H7 (cell line): ENCODE data around the gene OGFRL1. TPM values are rescaled to one million over a fixed set of nuclear protein-coding genes. Genes with fewer than 3 reads are reported as not detected.

ENCODE experiments used
- DNase-seq: peaks from one replicate; pipeline ENCODE4 v3.0.0; 2012
- H3K27me3 ChIP-seq: 2 replicates; pipeline ENCODE4 v1.6.0; 2011; ENCODE audit warnings: mild to moderate bottlenecking, low read length; ENCODE audit not compliant: control insufficient read depth, insufficient read depth
- H3K36me3 ChIP-seq: replicated peaks from 2 replicates; pipeline ENCODE4 v1.5.1; 2011; ENCODE audit warnings: low read length; ENCODE audit not compliant: control insufficient read depth, insufficient read depth
- H3K4me3 ChIP-seq: 2 replicates; pipeline ENCODE4 v1.5.1; 2011; ENCODE audit warnings: low read depth, mild to moderate bottlenecking, control low read depth, low read length, moderate library complexity; ENCODE audit not compliant: insufficient read depth
- total RNA-seq: library from RNA; depleted of rRNA; stranded (reverse); fragments of >200 nt; shearing (Covaris generic); gene quantifications from 2 replicates; pipeline ENCODE4 v1.2.3, GENCODE V29; 2014

The OGFRL1 gene
- total RNA-seq, 1 experiment from 2014 or later = 4.2 TPM

- no peaks in the 10 kb centered on the region for H3K27me3 ChIP-seq
- no peaks in the 10 kb centered on the region for H3K36me3 ChIP-seq
- DNase-seq = no peak
- H3K4me3 ChIP-seq = no peak overlapping the region
These were observed 46.2 kb downstream of the OGFRL1 start for GRCh38 chr6:71334768-71335167.

GRCh38 chr6:71335544-71335943 lies 46.9 kb downstream of the OGFRL1 start:
- Histone ChIP-seq H3K36me3 (no peaks in the 10 kb centered on the region), H3K27me3 (no peaks in the 10 kb centered on the region), H3K4me3 (no peak overlapping the region)
- DNase-seq = peak; percentile 7

- Histone ChIP-seq H3K27me3 (no peaks in the 10 kb centered on the region), H3K36me3 (no peaks in the 10 kb centered on the region), H3K4me3 (no peak overlapping the region)
- DNase-seq = no peak
These were observed 48.3 kb downstream of the OGFRL1 start for GRCh38 chr6:71336901-71337300.

DNA sequence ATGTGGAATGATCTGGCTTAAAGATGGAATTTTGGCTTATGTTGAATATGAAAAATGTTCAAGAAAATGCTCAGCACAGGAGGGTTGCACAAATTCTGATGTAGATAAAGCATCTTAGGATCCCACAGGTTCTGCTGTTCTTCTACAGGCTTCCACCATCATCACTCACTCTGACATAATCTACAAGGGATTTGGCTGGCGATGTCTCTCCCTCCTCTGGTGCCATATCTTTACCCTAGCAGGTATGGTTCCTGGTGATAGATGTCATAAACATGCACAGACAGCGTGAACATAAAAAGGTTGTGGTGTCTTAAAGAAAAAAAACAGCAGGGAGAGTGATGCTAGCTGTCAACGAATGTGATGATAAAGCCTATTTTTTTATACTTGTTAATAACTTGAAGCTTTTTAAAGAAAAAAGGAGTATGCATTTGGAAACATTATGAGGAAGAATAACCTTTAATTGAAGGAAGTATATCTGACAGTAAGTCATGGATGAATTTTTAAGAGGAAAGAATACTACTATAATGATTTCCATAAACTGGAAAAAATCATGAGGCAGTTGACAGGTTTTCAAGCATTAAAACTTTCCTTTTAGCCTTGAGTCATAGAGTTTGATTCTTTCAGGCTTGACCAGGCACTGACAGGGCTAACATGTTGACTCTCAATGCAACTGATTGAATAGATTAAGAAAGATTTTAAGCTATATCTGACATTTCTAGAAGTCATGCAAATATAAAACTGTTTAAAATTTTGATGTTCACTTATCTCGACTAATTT lies 50.1 kb downstream of the OGFRL1 start:
- Histone ChIP-seq H3K27me3 (no peaks in the 10 kb centered on the region), H3K4me3 (no peak overlapping the region), H3K36me3 (no peaks in the 10 kb centered on the region)
- DNase-seq = no peak

DNA sequence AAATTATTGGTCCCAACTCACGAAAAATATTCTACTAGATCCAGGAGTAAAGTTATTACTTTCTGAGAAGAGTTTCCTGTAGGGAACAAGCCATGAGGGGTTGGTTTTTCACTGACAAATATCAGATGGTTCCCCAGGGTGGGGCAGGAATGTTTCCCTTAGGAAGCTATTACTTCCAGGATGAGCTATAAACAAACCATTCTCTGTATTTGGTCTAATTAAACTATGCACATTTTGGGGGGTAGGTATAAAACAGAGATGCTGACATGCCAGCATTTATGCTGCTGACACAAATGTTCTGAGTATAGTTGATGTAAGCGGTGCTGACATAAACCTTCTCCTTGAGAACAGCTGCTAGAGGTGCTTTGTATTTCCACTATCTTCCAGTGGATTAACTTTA lies 54.2 kb downstream of the OGFRL1 start:
- no peaks in the 10 kb centered on the region for H3K36me3 ChIP-seq
- no peak for DNase-seq
- H3K4me3 ChIP-seq = no peak overlapping the region
- no peaks in the 10 kb centered on the region for H3K27me3 ChIP-seq

DNA sequence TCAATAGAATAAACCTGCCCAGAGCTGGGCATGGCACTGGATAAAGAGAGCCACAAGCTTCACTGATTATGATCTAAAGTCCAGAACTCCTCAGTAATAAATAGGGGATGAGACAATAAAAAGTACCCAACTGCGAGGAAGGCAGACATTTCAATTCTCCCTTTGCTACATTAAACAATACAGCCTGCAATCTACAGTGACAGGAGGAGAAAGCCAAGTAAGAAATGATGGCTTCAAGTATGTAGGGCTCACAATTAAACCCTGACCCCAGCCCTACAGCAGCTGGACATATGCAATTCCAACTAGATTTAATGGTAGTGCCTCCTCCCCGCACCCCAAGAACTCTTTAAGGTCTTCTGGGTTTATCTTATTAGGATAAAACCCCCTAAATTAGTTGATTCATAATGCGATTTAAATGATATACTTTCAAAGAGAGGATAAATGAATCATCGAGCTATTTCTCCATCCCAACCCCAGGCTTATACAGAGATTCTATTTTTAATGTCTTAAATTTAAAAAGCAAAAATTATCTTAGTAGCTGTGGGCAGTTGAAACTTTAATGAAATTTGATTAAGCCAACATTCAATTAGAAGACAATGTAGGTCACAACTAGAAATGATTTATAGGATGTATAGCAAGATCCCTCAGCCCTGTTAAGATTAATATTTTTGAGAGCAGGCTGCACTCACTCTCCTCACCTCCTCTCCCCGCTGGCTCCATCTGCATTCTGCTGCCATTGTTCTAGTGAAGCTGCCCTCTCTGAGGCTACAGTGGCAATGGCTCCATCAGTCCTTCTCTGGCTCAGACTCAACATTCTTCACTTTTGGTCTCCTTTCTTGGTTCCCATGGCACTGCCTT lies 57.1 kb downstream of the OGFRL1 start:
- Histone ChIP-seq H3K36me3 (no peaks in the 10 kb centered on the region), H3K4me3 (no peak overlapping the region), H3K27me3 (no peaks in the 10 kb centered on the region)
- DNase-seq = no peak

- DNase-seq = no peak
- Histone ChIP-seq H3K4me3 (no peak overlapping the region), H3K27me3 (no peaks in the 10 kb centered on the region), H3K36me3 (no peaks in the 10 kb centered on the region)
These were observed 57.7 kb downstream of the OGFRL1 start for GRCh38 chr6:71346334-71346694.

DNA sequence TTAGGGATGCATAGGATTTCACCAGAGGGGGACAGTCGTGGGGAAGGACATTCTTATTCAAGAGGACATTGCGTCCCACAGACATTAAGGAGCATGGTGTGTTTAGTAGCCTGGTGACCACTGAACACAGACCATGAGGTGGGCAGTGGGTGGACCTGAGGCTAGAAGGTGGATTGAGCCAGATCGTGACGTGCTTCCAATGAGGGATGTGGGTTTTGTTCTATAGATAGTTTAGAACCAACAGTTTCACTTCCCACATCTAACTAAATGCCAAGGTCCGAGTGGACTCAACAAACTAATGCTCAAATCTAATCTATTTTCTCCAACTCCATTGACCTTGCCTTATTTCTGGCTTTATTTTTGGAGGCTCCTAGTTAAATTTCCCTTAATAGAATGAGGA lies 58.5 kb downstream of the OGFRL1 start:
- Histone ChIP-seq H3K4me3 (no peak overlapping the region), H3K27me3 (no peaks in the 10 kb centered on the region)
- no peak for DNase-seq

DNA sequence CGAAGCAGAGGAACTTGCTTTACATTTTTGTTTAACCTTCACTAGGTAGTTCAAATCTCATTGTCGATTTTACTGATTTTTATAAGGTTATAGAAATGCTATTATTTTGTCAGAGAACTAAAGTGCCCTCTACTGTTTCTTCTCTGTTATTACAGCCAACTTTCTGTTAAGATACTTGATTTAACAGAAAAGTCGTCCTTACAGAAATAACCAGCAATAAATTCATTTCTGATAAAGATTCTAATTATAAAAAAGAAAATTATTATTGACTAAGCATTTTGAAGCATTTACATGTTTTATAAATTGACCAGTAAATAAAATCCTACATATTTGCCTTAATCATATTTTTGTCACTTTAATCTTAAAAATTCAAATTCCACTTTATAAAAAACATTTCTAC lies 60.8 kb downstream of the OGFRL1 start:
- H3K4me3 ChIP-seq = no peak overlapping the region
- no peaks in the 10 kb centered on the region for H3K36me3 ChIP-seq
- no peaks in the 10 kb centered on the region for H3K27me3 ChIP-seq
- DNase-seq = no peak

More for the DNA sequence above, 58.5 kb downstream of the OGFRL1 start:
- H3K36me3 ChIP-seq = no peaks in the 10 kb centered on the region

- no peak for DNase-seq
- no peak overlapping the region for H3K4me3 ChIP-seq
- H3K36me3 ChIP-seq = no peaks in the 10 kb centered on the region
- H3K27me3 ChIP-seq = no peaks in the 10 kb centered on the region
These were observed 61.5 kb downstream of the OGFRL1 start for GRCh38 chr6:71349976-71350615.

DNA sequence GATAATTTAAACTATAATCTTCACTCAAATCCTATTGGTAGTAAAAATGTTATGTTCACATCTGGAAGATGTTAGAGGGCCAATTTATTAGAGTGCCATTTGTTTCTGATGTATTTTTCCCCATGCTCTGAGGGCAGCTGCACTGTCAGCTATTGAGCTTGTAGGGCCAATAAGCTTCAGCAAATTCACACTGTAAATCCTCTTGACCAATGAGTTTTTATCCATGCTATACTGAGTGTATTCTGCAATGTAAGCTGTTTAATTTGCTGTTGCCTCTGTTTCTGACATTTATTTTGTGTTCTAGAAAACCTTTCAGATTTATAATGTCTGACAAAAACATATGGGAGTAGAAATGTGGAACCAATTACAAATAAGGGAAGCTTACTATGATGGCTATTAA lies 62.6 kb downstream of the OGFRL1 start:
- no peak for DNase-seq
- H3K27me3 ChIP-seq = no peaks in the 10 kb centered on the region
- no peaks in the 10 kb centered on the region for H3K36me3 ChIP-seq
- no peak overlapping the region for H3K4me3 ChIP-seq
